Heart right ventricle (tissue), 16 donors: ENCODE measurements around the gene STX2. TPM values are rescaled to one million over a fixed set of nuclear protein-coding genes. Genes with fewer than 3 reads are reported as not detected.

Experiments
- ATAC-seq, 8 donors: fragments of 200-7000 bp; cut with Tn5 transposase; one replicate each; pipeline ENCODE4 v1.9.1; 2020; ENCODE audit warnings: mild to moderate bottlenecking in 8 of 8, moderate library complexity in 8 of 8, moderate number of reproducible peaks in 1 of 8
- DNase-seq, 2 donors: peaks; one replicate each; pipeline ENCODE4 v3.0.0-alpha.2; 2020
- H3K27ac ChIP-seq, 10 donors: fragments of 200-600 bp; sonication (generic) in 2 of 10; one replicate each; pipeline versions ENCODE4 v1.5.0 to v1.8.0; 2020 to 2022; ENCODE audit warnings: mild to moderate bottlenecking in 3 of 10
- H3K27me3 ChIP-seq, 7 donors: fragments of 200-600 bp; one replicate each; pipeline ENCODE4 v1.8.0; 2021 to 2022; ENCODE audit warnings: mild to moderate bottlenecking in 2 of 7
- H3K36me3 ChIP-seq, 9 donors: fragments of 200-600 bp; sonication (generic) in 1 of 9; one replicate each; pipeline versions ENCODE4 v1.5.0 to v1.8.0; 2020 to 2022; ENCODE audit warnings: mild to moderate bottlenecking in 2 of 9
- H3K4me1 ChIP-seq, 9 donors: fragments of 200-600 bp; sonication (generic) in 1 of 9; one replicate each; pipeline versions ENCODE4 v1.5.0 to v1.8.0; 2020 to 2022; ENCODE audit warnings: mild to moderate bottlenecking in 4 of 9
- H3K4me3 ChIP-seq, 10 donors: fragments of 200-600 bp; sonication (generic) in 2 of 10; one replicate each; pipeline versions ENCODE4 v1.5.0 to v1.8.0; 2020 to 2022; ENCODE audit warnings: mild to moderate bottlenecking in 7 of 10, moderate library complexity in 2 of 10
- H3K9me3 ChIP-seq, 11 donors: fragments of 200-600 bp in 10 of 11; sonication (generic) in 2 of 11; one replicate each; pipeline versions ENCODE4 v1.5.0 to v1.8.0; 2013 to 2022; ENCODE audit warnings: mild to moderate bottlenecking in 2 of 11, control low read depth in 1 of 11, moderate library complexity in 1 of 11
- WGBS, 2 donors: extraction: QIAGEN DNeasy Blood & Tissue Kit; methylation state at CpG; one replicate each; pipeline ENCODE4 v1.1.7; 2013; ENCODE audit warnings: inconsistent platforms in 1 of 2; 5-methylcytosine and 5-hydroxymethylcytosine counted together
- intact Hi-C, 10 donors: fragments of 100-400 bp; cut with DNase I; formaldehyde crosslinking; loops; one replicate each; pipeline versions ENCODE4 v1.11.1 to v1.14.2; 2022
- polyA plus RNA-seq, 2 donors: library from polyadenylated mRNA; stranded (reverse); fragments of 200-250 nt; gene quantifications; one replicate each; pipeline ENCODE4 v1.2.3, GENCODE V29; 2013
- total RNA-seq, 10 donors: library from RNA; stranded (reverse); fragmentation: NEBNext Ultra II Directional in 3 of 10; extraction: Animal tissue kit (Norgen Biotek cat#: 25700) in 3 of 10; gene quantifications; one replicate each; pipeline versions ENCODE4 v1.2.1 to v1.2.4, GENCODE V29; 2021 to 2023
- TF ChIP-seq, protein P1 (sequence below), 9 donors: fragments of 200-600 bp; sonication (generic) in 2 of 9; IDR thresholded peaks; one replicate each; pipeline versions ENCODE4 v1.5.0 to v1.8.0; 2021 to 2022; ENCODE audit warnings: antibody characterized with exemption in 9 of 9, mild to moderate bottlenecking in 5 of 9, moderate library complexity in 1 of 9
- donor health status: Arrhythmogenic right ventricular cardiomyopathy.
- donor health status: ischemic (EF 13 %, LVEDD 7.1; RV severe dilation, severe dysfunction).
- donor health status: healthy with polysubstance abuse.
- donor health status: DM: no; HTN: yes; CAD: no.
- donor health status: DM: no; HTN: no; CAD: no.
- donor health status: ischemic (EF 25% LVEDD 6.9; RV normal size, moderate dysfunction).
- donor health status: ischemic (EF 25% LVEDD 5.7; RV mildly dilated, moderate dysfunction).
- donor health status: healthy.
- donor health status: DM: yes; HTN: yes; CAD: no.
- donor health status: Ischemic cardiomyopathy.
- donor health status: ischemic (EF 35%, LVEDD 5.7; RV mildly dilated, moderate dysfunction).
- donor health status: nonischemic (EF 11% LVEDD 7.7; RV severe dilation, severe dysfunction).
- donor health status: DM: yes; HTN: yes; CAD: no.
- donor health status: PGD.
- donor health status: ischemic (EF 29% LVEDD 5.4; RV normal size, mild dysfunction).
- donor health status: nonischemic (EF 23%, LVEDD 6.1; RV moderate dilation, normal function).

Gene STX2
- total and polyA plus RNA-seq, 12 donors = 6.0 to 17.0 (median 11.6) TPM

DNA sequence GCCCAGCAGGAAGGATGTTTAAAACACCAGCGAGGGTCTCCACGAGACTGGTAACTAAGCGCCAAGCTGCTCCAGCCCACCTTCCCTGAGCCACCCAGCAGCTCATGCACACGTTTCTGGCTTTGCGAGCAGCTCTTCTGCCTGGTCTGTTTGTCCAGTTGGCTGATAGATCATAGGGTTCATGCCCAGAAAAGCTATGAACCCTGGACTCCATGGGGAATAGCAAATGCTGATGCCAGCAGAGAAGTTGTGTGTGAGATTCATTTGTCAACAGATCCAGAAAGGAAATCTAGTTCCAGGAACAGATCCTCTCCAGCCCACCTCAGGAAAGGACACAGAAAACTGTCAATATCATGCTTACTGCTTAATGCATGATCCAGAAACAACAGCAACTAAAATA, 94.8 kb downstream of the STX2 start:
- Histone ChIP-seq H3K36me3 (no peaks in the 10 kb centered on the region), H3K4me1 (peaks cover 0 to 4% (median 0%) of the 10 kb centered on the region in 9 donors), H3K27ac (no peak overlapping the region), H3K27me3 (peaks cover 0 to 51% (median 21%) of the 10 kb centered on the region in 7 donors), H3K4me3 (no peak overlapping the region), H3K9me3 (peaks cover 0 to 8% (median 0%) of the 10 kb centered on the region in 11 donors)
- intact Hi-C loops = loop anchor here in 5 of 10 donors (5.0 to 10.0 kb wide), 2 partner anchors 332 to 699 kb away; no protein-coding TSS in a partner anchor
- 75 to 77% methylated on average over 5 of the region's 5 CpGs for WGBS, 2 donors
- TF ChIP-seq, protein P1, sequence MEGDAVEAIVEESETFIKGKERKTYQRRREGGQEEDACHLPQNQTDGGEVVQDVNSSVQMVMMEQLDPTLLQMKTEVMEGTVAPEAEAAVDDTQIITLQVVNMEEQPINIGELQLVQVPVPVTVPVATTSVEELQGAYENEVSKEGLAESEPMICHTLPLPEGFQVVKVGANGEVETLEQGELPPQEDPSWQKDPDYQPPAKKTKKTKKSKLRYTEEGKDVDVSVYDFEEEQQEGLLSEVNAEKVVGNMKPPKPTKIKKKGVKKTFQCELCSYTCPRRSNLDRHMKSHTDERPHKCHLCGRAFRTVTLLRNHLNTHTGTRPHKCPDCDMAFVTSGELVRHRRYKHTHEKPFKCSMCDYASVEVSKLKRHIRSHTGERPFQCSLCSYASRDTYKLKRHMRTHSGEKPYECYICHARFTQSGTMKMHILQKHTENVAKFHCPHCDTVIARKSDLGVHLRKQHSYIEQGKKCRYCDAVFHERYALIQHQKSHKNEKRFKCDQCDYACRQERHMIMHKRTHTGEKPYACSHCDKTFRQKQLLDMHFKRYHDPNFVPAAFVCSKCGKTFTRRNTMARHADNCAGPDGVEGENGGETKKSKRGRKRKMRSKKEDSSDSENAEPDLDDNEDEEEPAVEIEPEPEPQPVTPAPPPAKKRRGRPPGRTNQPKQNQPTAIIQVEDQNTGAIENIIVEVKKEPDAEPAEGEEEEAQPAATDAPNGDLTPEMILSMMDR (IDR thresholded peaks at IDR 0.05) = no peak
- ATAC-seq (no peak), DNase-seq (no peak)

DNA sequence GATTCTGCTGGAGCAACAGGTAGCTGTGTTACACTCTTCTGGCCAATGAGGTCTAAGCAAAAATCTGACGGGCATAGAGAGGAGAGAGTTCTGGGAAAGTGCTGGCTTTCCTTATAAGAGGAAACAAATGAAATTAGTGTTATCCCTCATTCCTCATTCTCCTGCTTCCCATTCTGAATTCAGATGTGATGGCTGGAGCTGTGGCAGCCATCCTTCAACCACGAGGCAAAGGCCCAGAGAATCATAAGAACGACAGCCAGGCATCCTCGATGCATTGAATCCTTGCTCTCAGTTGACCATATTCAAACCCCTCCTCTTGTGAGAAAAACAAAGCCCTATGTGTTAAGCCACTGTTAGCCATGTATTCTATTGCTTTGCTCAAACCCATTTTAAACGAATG, 95.4 kb downstream of the STX2 start:
- H3K4me3 ChIP-seq = no peak overlapping the region
- 89 to 91% methylated on average over 5 of the region's 5 CpGs for WGBS, 2 donors
- intact Hi-C loops = loop anchor here in 5 of 10 donors (5.0 to 10.0 kb wide), 2 partner anchors 331 to 699 kb away; no protein-coding TSS in a partner anchor

DNA sequence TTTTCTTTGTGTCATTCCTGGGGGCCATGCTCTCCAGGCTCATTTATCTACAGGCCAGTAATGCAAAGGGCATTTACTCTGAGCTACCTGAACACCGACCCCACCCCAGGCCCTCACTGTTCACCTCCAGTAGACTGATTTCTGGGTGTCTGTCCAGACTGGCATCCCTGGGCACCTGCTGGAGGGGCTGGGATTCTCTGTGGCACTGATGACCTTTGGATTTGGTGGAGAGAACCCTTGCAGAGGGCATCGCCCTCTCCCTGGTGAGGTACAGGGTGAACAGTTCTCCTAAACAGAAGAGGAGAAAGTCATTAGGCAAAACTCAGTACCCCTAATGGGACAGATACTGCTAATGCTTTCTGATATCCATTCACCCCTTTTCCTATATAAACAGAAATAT, 95.9 kb downstream of the STX2 start:
- no peak for DNase-seq
- TF ChIP-seq, protein P1 (IDR thresholded peaks at IDR 0.05) = no peak
- 90 to 91% methylated on average over 2 of the region's 2 CpGs for WGBS, 2 donors
- H3K27me3 ChIP-seq = peaks cover 0 to 51% (median 18%) of the 10 kb centered on the region in 7 donors
- H3K36me3 ChIP-seq = no peaks in the 10 kb centered on the region
- no peak overlapping the region for H3K4me3 ChIP-seq
- peaks cover 0 to 19% (median 3%) of the 10 kb centered on the region in 11 donors for H3K9me3 ChIP-seq
- no peak overlapping the region for H3K27ac ChIP-seq
- no peak for ATAC-seq
- intact Hi-C loops = loop anchor here in 5 of 10 donors (5.0 to 10.0 kb wide), 2 partner anchors 331 to 698 kb away; no protein-coding TSS in a partner anchor
- H3K4me1 ChIP-seq = peaks cover 0 to 4% (median 0%) of the 10 kb centered on the region in 9 donors

More for the DNA sequence above, 95.4 kb downstream of the STX2 start:
- no peak overlapping the region for H3K27ac ChIP-seq
- peaks cover 0 to 15% (median 2%) of the 10 kb centered on the region in 11 donors for H3K9me3 ChIP-seq
- no peaks in the 10 kb centered on the region for H3K36me3 ChIP-seq
- DNase-seq (no peak), ATAC-seq (no peak)
- TF ChIP-seq, protein P1 (IDR thresholded peaks at IDR 0.05) = no peak
- peaks cover 0 to 4% (median 0%) of the 10 kb centered on the region in 9 donors for H3K4me1 ChIP-seq
- H3K27me3 ChIP-seq = peaks cover 0 to 51% (median 18%) of the 10 kb centered on the region in 7 donors

DNA sequence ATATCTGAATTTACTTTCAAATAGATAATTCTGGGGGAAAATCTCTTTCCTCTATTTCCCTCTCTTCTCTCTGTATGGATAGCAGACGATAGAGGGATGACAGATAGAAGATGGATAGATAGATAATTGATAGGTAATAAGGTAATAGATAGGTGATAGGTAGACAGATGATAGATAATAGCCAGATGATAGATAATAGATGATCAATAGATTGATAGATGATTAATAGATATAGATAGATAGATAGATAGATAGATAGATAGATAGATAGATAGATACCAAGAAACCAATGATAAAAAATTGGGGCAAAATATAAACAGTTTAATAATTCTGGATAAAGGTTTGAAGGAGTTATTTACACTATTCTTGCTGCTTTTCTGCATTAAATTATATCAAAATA, 96.3 kb downstream of the STX2 start:
- Histone ChIP-seq H3K4me3 (no peak overlapping the region), H3K36me3 (no peaks in the 10 kb centered on the region), H3K9me3 (peaks cover 0 to 20% (median 3%) of the 10 kb centered on the region in 11 donors), H3K27ac (no peak overlapping the region), H3K4me1 (no peaks in the 10 kb centered on the region), H3K27me3 (peaks cover 0 to 52% (median 20%) of the 10 kb centered on the region in 7 donors)
- ATAC-seq (no peak), DNase-seq (no peak)
- WGBS, 2 donors = 76 to 85% methylated on average over 1 of the region's 1 CpG
- TF ChIP-seq, protein P1 (IDR thresholded peaks at IDR 0.05) = no peak
- intact Hi-C loops = loop anchor here in 5 of 10 donors (5.0 to 10.0 kb wide), 2 partner anchors 330 to 698 kb away; no protein-coding TSS in a partner anchor
